ENCODE results near the gene PKD1. TPM values are rescaled to one million over a fixed set of nuclear protein-coding genes. Genes with fewer than 3 reads are reported as not detected.

PKD1 gene
- total RNA-seq, 1 experiment from 2014 or later, result 72.8 TPM

DNA sequence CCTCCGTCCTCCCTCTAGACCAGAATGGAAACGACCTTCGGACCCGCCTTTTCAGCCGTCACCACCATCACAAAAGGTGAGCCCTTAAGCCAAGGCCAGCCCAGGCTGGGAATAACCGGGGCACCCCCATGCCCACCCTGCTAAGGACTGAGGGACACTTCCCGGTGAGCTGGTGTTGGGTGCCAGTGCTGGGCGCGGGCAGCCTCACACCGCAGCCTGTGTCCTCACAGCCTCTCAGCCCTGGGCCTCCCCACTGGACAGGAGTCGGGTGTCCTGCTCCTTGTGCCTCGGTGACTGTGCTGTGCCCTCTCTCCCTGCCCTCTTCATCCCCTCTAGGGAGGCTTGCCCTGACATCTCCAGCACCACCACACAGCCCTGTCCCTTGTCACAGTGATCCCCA, 30.2 kb upstream of the PKD1 start:
- peaks cover 41% of the 10 kb centered on the region for H3K79me2 ChIP-seq (ENCODE audit: low read length)
- H3K4me2 ChIP-seq (ENCODE audit: low read depth, low read length, poor library complexity, severe bottlenecking), result no peak overlapping the region
- no peak overlapping the region for H2AFZ ChIP-seq (ENCODE audit: low read length)
- peaks cover 27% of the 10 kb centered on the region; the same call in 1 of the 2 replicates for H4K20me1 ChIP-seq (ENCODE audit: insufficient read depth, low read depth, low read length)
- no peaks in the 10 kb centered on the region for H3K36me3 ChIP-seq (ENCODE audit: insufficient read depth, low read length)
- H3K9ac ChIP-seq (ENCODE audit: low read length), result no peak overlapping the region
- no peaks in the 10 kb centered on the region for H3K27me3 ChIP-seq (ENCODE audit: low read length)
- peaks cover 11% of the 10 kb centered on the region for H3K4me1 ChIP-seq (ENCODE audit: low read length)
- H3K4me3 ChIP-seq (ENCODE audit: low read length), result no peak overlapping the region
- no peaks in the 10 kb centered on the region for H3K9me2 ChIP-seq (replicated peaks; ENCODE audit: insufficient read depth, low read length)
- no peaks in the 10 kb centered on the region for H3K9me3 ChIP-seq (ENCODE audit: low read length)
- H3K27ac ChIP-seq (ENCODE audit: low read length), result no peak overlapping the region
- no peak for DNase-seq

- no peak overlapping the region for H3K4me2 ChIP-seq (ENCODE audit: low read depth, low read length, poor library complexity, severe bottlenecking)
- H2AFZ ChIP-seq (ENCODE audit: low read length), result no peak overlapping the region
- H3K9ac ChIP-seq (ENCODE audit: low read length), result no peak overlapping the region
- peaks cover 42% of the 10 kb centered on the region for H4K20me1 ChIP-seq (ENCODE audit: insufficient read depth, low read depth, low read length)
- no peaks in the 10 kb centered on the region for H3K9me3 ChIP-seq (ENCODE audit: low read length)
- no peaks in the 10 kb centered on the region for H3K27me3 ChIP-seq (ENCODE audit: low read length)
- peaks cover 36% of the 10 kb centered on the region for H3K4me1 ChIP-seq (ENCODE audit: low read length)
- no peaks in the 10 kb centered on the region for H3K9me2 ChIP-seq (replicated peaks; ENCODE audit: insufficient read depth, low read length)
- no peak for DNase-seq
- no peak overlapping the region for H3K27ac ChIP-seq (ENCODE audit: low read length)
- H3K36me3 ChIP-seq (ENCODE audit: insufficient read depth, low read length), result no peaks in the 10 kb centered on the region
- H3K4me3 ChIP-seq (ENCODE audit: low read length), result no peak overlapping the region
- H3K79me2 ChIP-seq (ENCODE audit: low read length), result peaks cover 66% of the 10 kb centered on the region
Measured at GRCh38 chr16:2163211-2163881, 27.6 kb upstream of the PKD1 start.

GRCh38 chr16:2162676-2163118, 27.0 kb upstream of the PKD1 start:
- Histone ChIP-seq H3K36me3 (ENCODE audit: insufficient read depth, low read length) (no peaks in the 10 kb centered on the region), H3K27me3 (ENCODE audit: low read length) (no peaks in the 10 kb centered on the region), H4K20me1 (ENCODE audit: insufficient read depth, low read depth, low read length) (peaks cover 48% of the 10 kb centered on the region), H3K4me2 (ENCODE audit: low read depth, low read length, poor library complexity, severe bottlenecking) (no peak overlapping the region), H2AFZ (ENCODE audit: low read length) (no peak overlapping the region), H3K9me3 (ENCODE audit: low read length) (no peaks in the 10 kb centered on the region), H3K9me2 (replicated peaks; ENCODE audit: insufficient read depth, low read length) (no peaks in the 10 kb centered on the region), H3K27ac (ENCODE audit: low read length) (no peak overlapping the region), H3K4me3 (ENCODE audit: low read length) (no peak overlapping the region), H3K79me2 (ENCODE audit: low read length) (peaks cover 72% of the 10 kb centered on the region), H3K4me1 (ENCODE audit: low read length) (peaks cover 43% of the 10 kb centered on the region), H3K9ac (ENCODE audit: low read length) (no peak overlapping the region)
- DNase-seq, result no peak

DNA sequence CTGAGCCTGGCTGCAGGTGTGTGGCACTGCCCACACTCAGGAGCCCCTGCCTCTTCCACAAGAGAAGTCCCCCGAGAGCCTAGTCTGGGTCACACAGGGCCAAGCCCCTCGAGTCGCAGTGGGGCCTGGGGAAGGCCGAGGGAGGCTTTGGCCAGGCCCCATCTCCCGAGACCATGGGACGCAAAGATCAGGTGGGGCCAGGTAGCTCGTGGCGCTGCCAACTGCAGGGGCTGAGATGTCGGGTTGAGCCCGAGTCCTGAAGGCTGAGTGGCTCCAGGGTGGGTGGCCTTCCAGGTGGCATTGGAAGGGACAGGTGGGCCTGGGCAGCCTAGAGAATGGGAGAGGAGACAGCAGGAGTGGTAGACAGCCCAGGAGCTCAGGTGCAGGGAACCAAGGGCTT, 26.2 kb upstream of the PKD1 start:
- Histone ChIP-seq H3K9ac (ENCODE audit: low read length) (peak overlapping the region; percentile 22), H4K20me1 (ENCODE audit: insufficient read depth, low read depth, low read length) (peaks cover 56% of the 10 kb centered on the region), H3K9me2 (replicated peaks; ENCODE audit: insufficient read depth, low read length) (no peaks in the 10 kb centered on the region), H2AFZ (ENCODE audit: low read length) (no peak overlapping the region), H3K27me3 (ENCODE audit: low read length) (no peaks in the 10 kb centered on the region), H3K4me2 (ENCODE audit: low read depth, low read length, poor library complexity, severe bottlenecking) (no peak overlapping the region), H3K79me2 (ENCODE audit: low read length) (peaks cover 80% of the 10 kb centered on the region), H3K27ac (ENCODE audit: low read length) (peak overlapping the region; percentile 79), H3K4me1 (ENCODE audit: low read length) (peaks cover 51% of the 10 kb centered on the region), H3K36me3 (ENCODE audit: insufficient read depth, low read length) (no peaks in the 10 kb centered on the region), H3K4me3 (ENCODE audit: low read length) (no peak overlapping the region), H3K9me3 (ENCODE audit: low read length) (no peaks in the 10 kb centered on the region)
- no peak for DNase-seq

- Histone ChIP-seq H4K20me1 (ENCODE audit: insufficient read depth, low read depth, low read length) (peaks cover 59% of the 10 kb centered on the region), H3K36me3 (ENCODE audit: insufficient read depth, low read length) (no peaks in the 10 kb centered on the region), H3K27me3 (ENCODE audit: low read length) (no peaks in the 10 kb centered on the region), H3K4me2 (ENCODE audit: low read depth, low read length, poor library complexity, severe bottlenecking) (peak overlapping the region; percentile 37), H3K4me3 (ENCODE audit: low read length) (peak overlapping the region; percentile 34; the same call in 1 of the 2 replicates), H3K27ac (ENCODE audit: low read length) (peak overlapping the region; percentile 79), H3K9me2 (replicated peaks; ENCODE audit: insufficient read depth, low read length) (no peaks in the 10 kb centered on the region), H3K9me3 (ENCODE audit: low read length) (no peaks in the 10 kb centered on the region), H2AFZ (ENCODE audit: low read length) (no peak overlapping the region), H3K9ac (ENCODE audit: low read length) (peak overlapping the region; percentile 43), H3K4me1 (ENCODE audit: low read length) (peaks cover 54% of the 10 kb centered on the region), H3K79me2 (ENCODE audit: low read length) (peaks cover 85% of the 10 kb centered on the region)
- peak; percentile 67 for DNase-seq
Measured at GRCh38 chr16:2160915-2161551, 25.3 kb upstream of the PKD1 start.

GRCh38 chr16:2159175-2159838, 23.6 kb upstream of the PKD1 start:
- H3K4me2 ChIP-seq (ENCODE audit: low read depth, low read length, poor library complexity, severe bottlenecking), result peak overlapping the region; percentile 83
- H3K27me3 ChIP-seq (ENCODE audit: low read length), result no peaks in the 10 kb centered on the region
- H4K20me1 ChIP-seq (ENCODE audit: insufficient read depth, low read depth, low read length), result peaks cover 63% of the 10 kb centered on the region
- H3K4me1 ChIP-seq (ENCODE audit: low read length), result peaks cover 54% of the 10 kb centered on the region
- H3K4me3 ChIP-seq (ENCODE audit: low read length), result peak overlapping the region; percentile 66
- no peaks in the 10 kb centered on the region for H3K9me3 ChIP-seq (ENCODE audit: low read length)
- peaks cover 8% of the 10 kb centered on the region for H3K36me3 ChIP-seq (ENCODE audit: insufficient read depth, low read length)
- peak; percentile 74 for DNase-seq
- peak overlapping the region; percentile 78 for H3K27ac ChIP-seq (ENCODE audit: low read length)
- H3K9me2 ChIP-seq (replicated peaks; ENCODE audit: insufficient read depth, low read length), result no peaks in the 10 kb centered on the region
- peak overlapping the region; percentile 81 for H3K9ac ChIP-seq (ENCODE audit: low read length)
- H3K79me2 ChIP-seq (ENCODE audit: low read length), result peaks cover 88% of the 10 kb centered on the region
- H2AFZ ChIP-seq (ENCODE audit: low read length), result no peak overlapping the region

- Histone ChIP-seq H3K9me3 (ENCODE audit: low read length) (no peaks in the 10 kb centered on the region), H3K4me2 (ENCODE audit: low read depth, low read length, poor library complexity, severe bottlenecking) (peak overlapping the region; percentile 83), H3K36me3 (ENCODE audit: insufficient read depth, low read length) (peaks cover 19% of the 10 kb centered on the region), H3K79me2 (ENCODE audit: low read length) (peaks cover 86% of the 10 kb centered on the region), H3K9ac (ENCODE audit: low read length) (peak overlapping the region; percentile 81), H3K4me1 (ENCODE audit: low read length) (peaks cover 64% of the 10 kb centered on the region), H3K27me3 (ENCODE audit: low read length) (no peaks in the 10 kb centered on the region), H3K4me3 (ENCODE audit: low read length) (peak overlapping the region; percentile 66; the same call in 1 of the 2 replicates), H4K20me1 (ENCODE audit: insufficient read depth, low read depth, low read length) (peaks cover 70% of the 10 kb centered on the region), H2AFZ (ENCODE audit: low read length) (no peak overlapping the region), H3K9me2 (replicated peaks; ENCODE audit: insufficient read depth, low read length) (no peaks in the 10 kb centered on the region), H3K27ac (ENCODE audit: low read length) (no peak overlapping the region)
- no peak for DNase-seq
Measured at GRCh38 chr16:2158262-2158638, 22.6 kb upstream of the PKD1 start.
